HEK293 (cell line): Measurements from ENCODE around the gene DPYSL5.

Experiments used
- IKZF3 ChIP-seq: fragments of 450-650 bp; IDR thresholded peaks from 2 replicates; pipeline ENCODE4 v1.5.0; 2018; ENCODE audit warnings: missing biosample characterization, mild to moderate bottlenecking, missing genetic modification characterization, moderate library complexity
- PRDM1 ChIP-seq: fragments of 450-650 bp; formaldehyde crosslinking; IDR thresholded peaks from 2 replicates; pipeline ENCODE4; 2016; ENCODE audit warnings: missing biosample characterization, missing genetic modification characterization
- SALL2 ChIP-seq: fragments of 450-650 bp; formaldehyde crosslinking; IDR thresholded peaks from 2 replicates; pipeline ENCODE4 v1.5.0; 2017; ENCODE audit warnings: missing biosample characterization, mild to moderate bottlenecking, missing genetic modification characterization, borderline replicate concordance
- SCRT1 ChIP-seq: fragments of 450-650 bp; formaldehyde crosslinking; IDR thresholded peaks from 2 replicates; pipeline ENCODE4 v1.5.1; 2016; ENCODE audit warnings: missing biosample characterization, missing genetic modification characterization, borderline replicate concordance
- SCRT2 ChIP-seq: fragments of 450-650 bp; formaldehyde crosslinking; IDR thresholded peaks from 2 replicates; pipeline ENCODE4 v1.5.1; 2016; ENCODE audit warnings: missing biosample characterization, missing genetic modification characterization
- SETDB1 ChIP-seq: IDR thresholded peaks from one replicate; pipeline ENCODE4 v1.6.1; 2017; ENCODE audit warnings: mild to moderate bottlenecking, low read length, moderate library complexity, mixed read lengths; ENCODE audit not compliant: insufficient read length
- SP3 ChIP-seq: fragments of 450-650 bp; formaldehyde crosslinking; IDR thresholded peaks from 2 replicates; pipeline ENCODE4 v1.5.1; 2016; ENCODE audit warnings: missing biosample characterization, missing genetic modification characterization
- YY1 ChIP-seq: fragments of 450-650 bp; formaldehyde crosslinking; IDR thresholded peaks from 2 replicates; pipeline ENCODE4 v1.5.1; 2018; ENCODE audit warnings: missing biosample characterization, missing genetic modification characterization
- ZBTB8A ChIP-seq: fragments of 450-650 bp; formaldehyde crosslinking; IDR thresholded peaks from 2 replicates; pipeline ENCODE4 v1.5.1; 2016; ENCODE audit warnings: missing biosample characterization, missing genetic modification characterization
- ZEB2 ChIP-seq: fragments of 450-650 bp; formaldehyde crosslinking; IDR thresholded peaks from 2 replicates; pipeline ENCODE4 v1.5.1; 2016; ENCODE audit warnings: missing biosample characterization, missing genetic modification characterization
- ZFHX2 ChIP-seq: fragments of 450-650 bp; formaldehyde crosslinking; conservative IDR thresholded peaks from 2 replicates; pipeline ENCODE4 v1.5.1; 2016; ENCODE audit warnings: missing biosample characterization, missing genetic modification characterization
- ZFP69B ChIP-seq: fragments of 450-650 bp; formaldehyde crosslinking; IDR thresholded peaks from 2 replicates; pipeline ENCODE4 v1.5.1; 2016; ENCODE audit warnings: missing biosample characterization, missing genetic modification characterization
- ZNF138 ChIP-seq: fragments of 450-650 bp; formaldehyde crosslinking; IDR thresholded peaks from 2 replicates; pipeline ENCODE4 v1.5.1; 2016; ENCODE audit warnings: missing biosample characterization, missing genetic modification characterization, borderline replicate concordance
- ZNF169 ChIP-seq: fragments of 450-650 bp; formaldehyde crosslinking; IDR thresholded peaks from 2 replicates; pipeline ENCODE4 v1.5.1; 2016; ENCODE audit warnings: missing biosample characterization, missing genetic modification characterization
- ZNF19 ChIP-seq: fragments of 450-650 bp; formaldehyde crosslinking; IDR thresholded peaks from 2 replicates; pipeline ENCODE4; 2016; ENCODE audit warnings: missing biosample characterization, missing genetic modification characterization, low read depth
- ZNF2 ChIP-seq: fragments of 450-650 bp; formaldehyde crosslinking; IDR thresholded peaks from 2 replicates; pipeline ENCODE4 v1.5.1; 2016; ENCODE audit warnings: missing biosample characterization, missing genetic modification characterization
- ZNF302 ChIP-seq: fragments of 450-650 bp; formaldehyde crosslinking; IDR thresholded peaks from 2 replicates; pipeline ENCODE4 v1.5.1; 2016; ENCODE audit warnings: missing biosample characterization, missing genetic modification characterization, low read depth
- ZNF341 ChIP-seq: fragments of 450-650 bp; formaldehyde crosslinking; IDR thresholded peaks from 2 replicates; pipeline ENCODE4; 2016; ENCODE audit warnings: low read depth, missing biosample characterization, missing genetic modification characterization
- ZNF354C ChIP-seq: fragments of 450-650 bp; formaldehyde crosslinking; IDR thresholded peaks from 2 replicates; pipeline ENCODE4 v1.5.1; 2016; ENCODE audit warnings: missing biosample characterization, missing genetic modification characterization, low read depth, borderline replicate concordance
- ZNF544 ChIP-seq: fragments of 450-650 bp; formaldehyde crosslinking; IDR thresholded peaks from 2 replicates; pipeline ENCODE4 v1.5.0; 2017; ENCODE audit warnings: missing biosample characterization, missing genetic modification characterization
- ZNF548 ChIP-seq: fragments of 450-650 bp; formaldehyde crosslinking; IDR thresholded peaks from 2 replicates; pipeline ENCODE4 v1.5.1; 2016; ENCODE audit warnings: missing biosample characterization, missing genetic modification characterization
- ZNF571 ChIP-seq: fragments of 450-650 bp; formaldehyde crosslinking; IDR thresholded peaks from 2 replicates; pipeline ENCODE4 v1.5.0; 2017; ENCODE audit warnings: missing biosample characterization, missing genetic modification characterization
- ZNF610 ChIP-seq: fragments of 450-650 bp; formaldehyde crosslinking; IDR thresholded peaks from 2 replicates; pipeline ENCODE4 v1.5.1; 2016; ENCODE audit warnings: missing biosample characterization, missing genetic modification characterization, borderline replicate concordance
- ZNF654 ChIP-seq: fragments of 450-650 bp; formaldehyde crosslinking; IDR thresholded peaks from 2 replicates; pipeline ENCODE4 v1.5.1; 2016; ENCODE audit warnings: low read depth, missing biosample characterization, missing genetic modification characterization
- TF ChIP-seq, protein P1 (sequence below): fragments of 450-650 bp; formaldehyde crosslinking; IDR thresholded peaks from 2 replicates; pipeline ENCODE4 v1.5.1; 2016; ENCODE audit warnings: missing biosample characterization, missing genetic modification characterization
- TF ChIP-seq, protein P2 (sequence below): fragments of 450-650 bp; formaldehyde crosslinking; IDR thresholded peaks from 2 replicates; pipeline ENCODE4 v1.5.1; 2016; ENCODE audit warnings: missing biosample characterization, missing genetic modification characterization, borderline replicate concordance
- TF ChIP-seq, protein P3 (sequence below): fragments of 450-650 bp; formaldehyde crosslinking; IDR thresholded peaks from 2 replicates; pipeline ENCODE4 v1.5.1; 2016; ENCODE audit warnings: missing biosample characterization, missing genetic modification characterization
- TF ChIP-seq, protein P4 (sequence below): fragments of 450-650 bp; formaldehyde crosslinking; IDR thresholded peaks from 2 replicates; pipeline ENCODE4 v1.5.1; 2016; ENCODE audit warnings: missing biosample characterization, missing genetic modification characterization, low read depth
- TF ChIP-seq, protein P5 (sequence below): fragments of 450-650 bp; formaldehyde crosslinking; IDR thresholded peaks from 2 replicates; pipeline ENCODE4 v1.5.1; 2016; ENCODE audit warnings: missing biosample characterization, missing genetic modification characterization

DPYSL5 gene

DNA sequence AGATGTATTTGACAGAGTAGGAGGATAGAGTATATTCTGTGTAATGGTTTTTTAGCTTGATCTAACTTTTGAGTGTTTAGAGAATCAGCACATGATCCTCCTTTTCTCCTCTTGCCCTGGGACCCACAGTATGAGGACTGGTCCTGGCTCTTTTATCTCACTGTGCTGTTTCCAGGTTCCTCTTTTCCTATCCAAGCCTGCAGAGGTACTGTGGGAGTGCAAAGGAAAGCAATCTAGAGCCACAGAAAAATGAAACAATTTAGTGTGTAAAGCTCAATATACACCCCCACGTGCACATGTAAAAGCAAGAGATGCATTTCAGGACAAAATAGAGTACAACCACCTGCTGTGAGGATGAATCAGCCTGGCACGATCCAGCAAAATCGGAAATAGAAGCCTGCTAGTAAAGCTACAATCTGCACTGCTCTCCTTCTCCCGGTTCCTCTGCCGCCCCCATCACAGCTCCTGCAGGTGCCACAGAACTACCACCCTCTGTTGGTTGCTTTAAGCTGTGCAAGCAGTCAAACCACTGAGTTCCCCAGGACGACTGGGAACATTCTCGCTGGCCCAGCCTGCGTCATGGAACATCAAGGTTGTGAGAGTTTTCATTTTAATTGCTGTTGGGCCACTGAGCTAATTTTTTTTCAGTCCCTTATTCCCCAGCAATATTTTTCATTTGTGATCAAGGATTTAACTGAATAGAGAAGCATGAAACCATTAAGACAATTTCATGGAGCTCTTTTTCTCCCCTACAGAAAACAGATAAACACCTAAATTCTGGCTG lies 74.7 kb downstream of the DPYSL5 start (continued):
- TF ChIP-seq ZNF2 = no peak
- TF ChIP-seq ZFHX2 (tag by site-specific recombination) = 0 out of 2 replicates have a peak, but pooled peaks have one; percentile 23
- 0 out of 2 replicates have a peak, but pooled peaks have one; percentile 6 for TF ChIP-seq PRDM1 (tag by site-specific recombination)
- peak; percentile 80 for TF ChIP-seq SCRT2 (tag by site-specific recombination)
- no peak for TF ChIP-seq SP3
- TF ChIP-seq, protein P1, sequence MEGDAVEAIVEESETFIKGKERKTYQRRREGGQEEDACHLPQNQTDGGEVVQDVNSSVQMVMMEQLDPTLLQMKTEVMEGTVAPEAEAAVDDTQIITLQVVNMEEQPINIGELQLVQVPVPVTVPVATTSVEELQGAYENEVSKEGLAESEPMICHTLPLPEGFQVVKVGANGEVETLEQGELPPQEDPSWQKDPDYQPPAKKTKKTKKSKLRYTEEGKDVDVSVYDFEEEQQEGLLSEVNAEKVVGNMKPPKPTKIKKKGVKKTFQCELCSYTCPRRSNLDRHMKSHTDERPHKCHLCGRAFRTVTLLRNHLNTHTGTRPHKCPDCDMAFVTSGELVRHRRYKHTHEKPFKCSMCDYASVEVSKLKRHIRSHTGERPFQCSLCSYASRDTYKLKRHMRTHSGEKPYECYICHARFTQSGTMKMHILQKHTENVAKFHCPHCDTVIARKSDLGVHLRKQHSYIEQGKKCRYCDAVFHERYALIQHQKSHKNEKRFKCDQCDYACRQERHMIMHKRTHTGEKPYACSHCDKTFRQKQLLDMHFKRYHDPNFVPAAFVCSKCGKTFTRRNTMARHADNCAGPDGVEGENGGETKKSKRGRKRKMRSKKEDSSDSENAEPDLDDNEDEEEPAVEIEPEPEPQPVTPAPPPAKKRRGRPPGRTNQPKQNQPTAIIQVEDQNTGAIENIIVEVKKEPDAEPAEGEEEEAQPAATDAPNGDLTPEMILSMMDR (tag by site-specific recombination) = peak; percentile 83
- 0 out of 2 replicates have a peak, but pooled peaks have one; percentile 31 for TF ChIP-seq ZEB2 (tag by site-specific recombination)
- no peak for TF ChIP-seq SCRT1 (tag by site-specific recombination)
- TF ChIP-seq ZNF302 (tag by site-specific recombination) = no peak
- TF ChIP-seq ZNF654 (tag by site-specific recombination) = peak; percentile 15
- TF ChIP-seq, protein P2, sequence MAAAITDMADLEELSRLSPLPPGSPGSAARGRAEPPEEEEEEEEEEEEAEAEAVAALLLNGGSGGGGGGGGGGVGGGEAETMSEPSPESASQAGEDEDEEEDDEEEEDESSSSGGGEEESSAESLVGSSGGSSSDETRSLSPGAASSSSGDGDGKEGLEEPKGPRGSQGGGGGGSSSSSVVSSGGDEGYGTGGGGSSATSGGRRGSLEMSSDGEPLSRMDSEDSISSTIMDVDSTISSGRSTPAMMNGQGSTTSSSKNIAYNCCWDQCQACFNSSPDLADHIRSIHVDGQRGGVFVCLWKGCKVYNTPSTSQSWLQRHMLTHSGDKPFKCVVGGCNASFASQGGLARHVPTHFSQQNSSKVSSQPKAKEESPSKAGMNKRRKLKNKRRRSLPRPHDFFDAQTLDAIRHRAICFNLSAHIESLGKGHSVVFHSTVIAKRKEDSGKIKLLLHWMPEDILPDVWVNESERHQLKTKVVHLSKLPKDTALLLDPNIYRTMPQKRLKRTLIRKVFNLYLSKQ = no peak
- TF ChIP-seq ZNF610 = no peak
- no peak for TF ChIP-seq ZNF544 (tag by site-specific recombination)
- TF ChIP-seq, protein P3, sequence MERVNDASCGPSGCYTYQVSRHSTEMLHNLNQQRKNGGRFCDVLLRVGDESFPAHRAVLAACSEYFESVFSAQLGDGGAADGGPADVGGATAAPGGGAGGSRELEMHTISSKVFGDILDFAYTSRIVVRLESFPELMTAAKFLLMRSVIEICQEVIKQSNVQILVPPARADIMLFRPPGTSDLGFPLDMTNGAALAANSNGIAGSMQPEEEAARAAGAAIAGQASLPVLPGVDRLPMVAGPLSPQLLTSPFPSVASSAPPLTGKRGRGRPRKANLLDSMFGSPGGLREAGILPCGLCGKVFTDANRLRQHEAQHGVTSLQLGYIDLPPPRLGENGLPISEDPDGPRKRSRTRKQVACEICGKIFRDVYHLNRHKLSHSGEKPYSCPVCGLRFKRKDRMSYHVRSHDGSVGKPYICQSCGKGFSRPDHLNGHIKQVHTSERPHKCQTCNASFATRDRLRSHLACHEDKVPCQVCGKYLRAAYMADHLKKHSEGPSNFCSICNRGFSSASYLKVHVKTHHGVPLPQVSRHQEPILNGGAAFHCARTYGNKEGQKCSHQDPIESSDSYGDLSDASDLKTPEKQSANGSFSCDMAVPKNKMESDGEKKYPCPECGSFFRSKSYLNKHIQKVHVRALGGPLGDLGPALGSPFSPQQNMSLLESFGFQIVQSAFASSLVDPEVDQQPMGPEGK (tag by site-specific recombination) = peak; percentile 22; the same call in 1 of the 2 replicates
- TF ChIP-seq, protein P4, sequence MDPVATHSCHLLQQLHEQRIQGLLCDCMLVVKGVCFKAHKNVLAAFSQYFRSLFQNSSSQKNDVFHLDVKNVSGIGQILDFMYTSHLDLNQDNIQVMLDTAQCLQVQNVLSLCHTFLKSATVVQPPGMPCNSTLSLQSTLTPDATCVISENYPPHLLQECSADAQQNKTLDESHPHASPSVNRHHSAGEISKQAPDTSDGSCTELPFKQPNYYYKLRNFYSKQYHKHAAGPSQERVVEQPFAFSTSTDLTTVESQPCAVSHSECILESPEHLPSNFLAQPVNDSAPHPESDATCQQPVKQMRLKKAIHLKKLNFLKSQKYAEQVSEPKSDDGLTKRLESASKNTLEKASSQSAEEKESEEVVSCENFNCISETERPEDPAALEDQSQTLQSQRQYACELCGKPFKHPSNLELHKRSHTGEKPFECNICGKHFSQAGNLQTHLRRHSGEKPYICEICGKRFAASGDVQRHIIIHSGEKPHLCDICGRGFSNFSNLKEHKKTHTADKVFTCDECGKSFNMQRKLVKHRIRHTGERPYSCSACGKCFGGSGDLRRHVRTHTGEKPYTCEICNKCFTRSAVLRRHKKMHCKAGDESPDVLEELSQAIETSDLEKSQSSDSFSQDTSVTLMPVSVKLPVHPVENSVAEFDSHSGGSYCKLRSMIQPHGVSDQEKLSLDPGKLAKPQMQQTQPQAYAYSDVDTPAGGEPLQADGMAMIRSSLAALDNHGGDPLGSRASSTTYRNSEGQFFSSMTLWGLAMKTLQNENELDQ (tag by site-specific recombination) = no peak
- no peak for TF ChIP-seq ZNF548 (tag by site-specific recombination)
- no peak for TF ChIP-seq SETDB1
- no peak for TF ChIP-seq ZFP69B (tag by site-specific recombination)
- TF ChIP-seq ZNF138 (tag by site-specific recombination) = no peak
- TF ChIP-seq IKZF3 = 0 out of 2 replicates have a peak, but pooled peaks have one; percentile 13
- no peak for TF ChIP-seq ZNF169 (tag by site-specific recombination)
- TF ChIP-seq ZNF354C = no peak
- no peak for TF ChIP-seq ZNF571 (tag by site-specific recombination)
- TF ChIP-seq, protein P5, sequence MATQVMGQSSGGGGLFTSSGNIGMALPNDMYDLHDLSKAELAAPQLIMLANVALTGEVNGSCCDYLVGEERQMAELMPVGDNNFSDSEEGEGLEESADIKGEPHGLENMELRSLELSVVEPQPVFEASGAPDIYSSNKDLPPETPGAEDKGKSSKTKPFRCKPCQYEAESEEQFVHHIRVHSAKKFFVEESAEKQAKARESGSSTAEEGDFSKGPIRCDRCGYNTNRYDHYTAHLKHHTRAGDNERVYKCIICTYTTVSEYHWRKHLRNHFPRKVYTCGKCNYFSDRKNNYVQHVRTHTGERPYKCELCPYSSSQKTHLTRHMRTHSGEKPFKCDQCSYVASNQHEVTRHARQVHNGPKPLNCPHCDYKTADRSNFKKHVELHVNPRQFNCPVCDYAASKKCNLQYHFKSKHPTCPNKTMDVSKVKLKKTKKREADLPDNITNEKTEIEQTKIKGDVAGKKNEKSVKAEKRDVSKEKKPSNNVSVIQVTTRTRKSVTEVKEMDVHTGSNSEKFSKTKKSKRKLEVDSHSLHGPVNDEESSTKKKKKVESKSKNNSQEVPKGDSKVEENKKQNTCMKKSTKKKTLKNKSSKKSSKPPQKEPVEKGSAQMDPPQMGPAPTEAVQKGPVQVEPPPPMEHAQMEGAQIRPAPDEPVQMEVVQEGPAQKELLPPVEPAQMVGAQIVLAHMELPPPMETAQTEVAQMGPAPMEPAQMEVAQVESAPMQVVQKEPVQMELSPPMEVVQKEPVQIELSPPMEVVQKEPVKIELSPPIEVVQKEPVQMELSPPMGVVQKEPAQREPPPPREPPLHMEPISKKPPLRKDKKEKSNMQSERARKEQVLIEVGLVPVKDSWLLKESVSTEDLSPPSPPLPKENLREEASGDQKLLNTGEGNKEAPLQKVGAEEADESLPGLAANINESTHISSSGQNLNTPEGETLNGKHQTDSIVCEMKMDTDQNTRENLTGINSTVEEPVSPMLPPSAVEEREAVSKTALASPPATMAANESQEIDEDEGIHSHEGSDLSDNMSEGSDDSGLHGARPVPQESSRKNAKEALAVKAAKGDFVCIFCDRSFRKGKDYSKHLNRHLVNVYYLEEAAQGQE (tag by site-specific recombination) = no peak
- TF ChIP-seq ZNF19 (tag by site-specific recombination) = no peak
- no peak for TF ChIP-seq SALL2 (tag by site-specific recombination)
- no peak for TF ChIP-seq ZBTB8A (tag by site-specific recombination)
- no peak for TF ChIP-seq YY1 (tag by site-specific recombination)
- TF ChIP-seq ZNF341 (tag by site-specific recombination) = no peak
- TF ChIP-seq, all 188 proteins: peak for 19
